NCI-H82 treated with DMSO at 0.1 percent for 48 hours (cell line): ENCODE measurements around the gene PARD3.

Experiments
- DNase-seq: peaks from one replicate; lab custom pipeline; 2025; ENCODE audit not compliant: unreplicated experiment; lab: John Stamatoyannopoulos, UW

The PARD3 gene

DNA sequence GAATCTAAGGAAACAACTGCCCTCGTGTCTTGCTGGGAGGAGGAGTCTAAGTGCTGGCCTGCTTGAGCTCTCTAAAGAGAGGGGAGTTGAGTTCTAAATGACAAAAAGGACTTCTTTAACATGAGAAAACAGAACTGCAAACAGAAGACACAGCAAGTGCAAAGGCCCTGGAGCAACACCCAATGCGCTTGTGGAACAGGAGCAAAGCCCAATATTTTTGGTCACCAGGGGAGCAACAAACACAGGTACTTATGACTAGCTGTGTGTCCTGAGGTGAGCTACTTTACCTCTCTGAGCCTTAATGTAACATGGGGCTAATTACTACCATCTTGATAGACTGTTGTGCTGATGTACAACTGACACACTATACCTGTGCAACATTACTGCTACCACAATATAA, 634.3 kb downstream of the PARD3 start:
- DNase-seq = no peak

GRCh38 chr10:34179280-34179679, 635.8 kb downstream of the PARD3 start:
- DNase-seq = no peak

DNA sequence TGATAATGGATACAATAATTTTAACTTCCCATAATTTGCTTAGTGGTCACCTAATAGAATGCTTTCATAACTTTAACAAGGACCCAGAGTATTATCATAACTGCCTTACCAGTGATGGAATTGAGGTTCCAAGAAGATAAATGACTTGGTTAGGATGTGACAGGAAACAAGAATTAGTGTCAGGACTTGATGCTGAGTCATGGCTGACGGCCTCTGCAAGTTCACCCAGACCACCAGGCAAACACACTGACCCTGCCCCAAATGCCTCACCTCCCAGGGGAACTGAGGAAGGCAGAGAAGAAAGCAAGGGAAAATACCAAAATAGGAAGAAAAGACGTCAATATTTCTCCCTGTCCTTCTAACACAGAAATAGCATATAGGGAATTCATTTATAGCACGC, 636.3 kb downstream of the PARD3 start:
- no peak for DNase-seq

DNA sequence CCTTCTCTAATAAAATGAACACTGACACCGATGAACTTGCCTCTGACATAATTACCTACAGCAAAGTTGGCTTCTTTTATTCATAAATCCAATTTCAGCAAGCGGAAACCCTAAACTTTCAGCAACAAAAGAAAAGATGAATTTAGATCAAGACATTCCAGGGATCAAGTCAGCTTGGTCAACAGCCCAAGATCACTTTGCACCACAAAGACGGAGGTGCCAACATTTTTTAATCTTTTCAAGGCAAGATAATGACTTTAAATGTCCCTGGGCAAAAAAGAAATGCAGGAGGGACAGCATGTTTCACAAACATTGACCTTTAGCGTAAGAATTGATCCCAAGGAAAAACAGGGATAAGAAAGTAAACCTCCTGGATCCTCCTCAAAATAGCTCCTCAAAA, 636.9 kb downstream of the PARD3 start:
- DNase-seq = no peak

DNA sequence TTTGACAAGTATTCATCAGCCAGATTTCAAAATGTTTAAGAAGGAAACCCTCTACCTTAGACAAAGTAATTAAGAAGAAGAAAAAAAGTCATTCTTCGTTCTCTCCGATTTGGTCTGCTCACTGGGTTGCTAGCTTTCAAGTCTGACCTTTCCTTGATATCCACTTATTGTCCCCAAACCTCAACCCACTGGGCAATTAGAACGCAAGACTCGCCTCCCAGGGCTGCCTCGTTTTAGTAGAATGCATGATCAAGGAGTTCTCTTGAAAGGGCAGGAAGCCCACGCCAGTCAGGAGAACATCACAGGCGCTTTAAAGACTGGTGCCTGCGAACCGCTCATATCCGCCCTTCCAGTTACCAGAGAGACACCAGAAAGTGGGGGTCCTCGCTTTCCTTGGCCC, 637.7 kb downstream of the PARD3 start:
- no peak for DNase-seq

GRCh38 chr10:34176351-34176750, 638.7 kb downstream of the PARD3 start:
- DNase-seq = peak; percentile 80

GRCh38 chr10:34175121-34175520, 640.0 kb downstream of the PARD3 start:
- DNase-seq = no peak

DNA sequence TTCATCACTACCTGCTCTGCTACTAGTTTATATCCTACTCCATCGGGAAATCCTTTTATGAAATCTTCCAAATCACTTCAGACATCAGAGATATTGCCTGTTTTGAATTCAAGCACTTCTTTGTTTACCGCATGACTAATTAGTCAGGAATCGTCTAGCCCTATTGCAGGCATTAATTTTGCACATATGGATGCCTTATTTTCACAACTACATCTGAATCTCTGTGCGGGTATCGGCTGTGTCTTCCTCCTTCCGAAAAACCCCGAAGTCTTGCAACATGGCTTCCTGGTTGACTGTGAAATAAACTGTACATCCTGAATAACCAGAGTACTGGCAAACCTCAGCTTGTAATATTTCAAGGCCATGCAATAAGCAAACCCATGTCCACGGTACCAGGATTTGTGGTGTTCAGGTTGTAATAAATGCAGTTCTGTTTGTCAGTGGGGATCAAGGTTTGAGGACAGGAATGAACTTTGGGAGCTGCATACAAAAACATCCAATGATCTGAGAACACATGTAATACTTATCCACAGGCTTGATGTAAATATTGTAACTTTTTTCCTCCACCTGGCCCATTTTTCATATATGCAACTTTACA, 642.1 kb downstream of the PARD3 start:
- DNase-seq = no peak

- no peak for DNase-seq
These were observed 643.1 kb downstream of the PARD3 start for GRCh38 chr10:34171957-34172527.

GRCh38 chr10:34169677-34170076, 645.4 kb downstream of the PARD3 start:
- no peak for DNase-seq

- DNase-seq = no peak
These were observed 646.0 kb downstream of the PARD3 start for GRCh38 chr10:34169131-34169530.

- DNase-seq = no peak
These were observed 646.7 kb downstream of the PARD3 start for GRCh38 chr10:34168439-34168838.

DNA sequence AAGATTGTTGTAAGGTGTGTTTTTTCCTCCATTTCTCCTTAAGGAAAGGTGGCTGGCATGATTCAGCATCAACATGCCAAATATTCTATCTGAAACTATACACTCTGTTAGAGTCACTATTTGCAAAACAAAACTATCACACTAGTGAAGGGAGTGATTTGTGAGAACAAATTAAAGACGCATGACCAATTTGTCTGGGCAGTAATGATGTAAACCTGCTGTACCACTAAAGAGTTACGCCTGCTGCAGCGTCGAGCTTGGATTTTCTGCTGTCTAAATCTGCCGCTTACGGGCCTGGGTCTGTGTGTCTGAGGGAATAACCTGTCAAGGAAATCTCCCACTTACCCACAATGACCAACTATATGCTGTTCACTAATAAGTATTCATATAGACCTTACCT, 648.3 kb downstream of the PARD3 start:
- no peak for DNase-seq

- no peak for DNase-seq
These were observed 648.7 kb downstream of the PARD3 start for GRCh38 chr10:34166354-34166753.

DNA sequence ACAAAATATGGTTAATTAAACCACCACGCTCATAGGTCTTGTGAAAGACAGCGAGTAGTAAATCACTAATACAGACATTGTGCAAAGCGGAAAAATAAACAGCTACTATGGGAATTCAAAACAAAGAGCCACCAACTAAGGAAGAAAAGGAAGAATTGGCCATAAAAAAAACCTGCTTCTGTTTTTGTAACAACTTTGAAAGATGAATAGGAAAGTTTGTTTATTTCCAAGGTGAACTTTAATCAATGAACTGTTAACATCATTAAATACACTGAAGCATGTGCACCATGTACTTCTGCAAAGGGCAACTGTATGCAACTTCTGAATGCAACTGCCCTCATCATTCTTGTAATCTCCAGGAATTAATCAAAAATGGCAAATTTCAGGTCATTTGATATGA, 651.1 kb downstream of the PARD3 start:
- DNase-seq = no peak

DNA sequence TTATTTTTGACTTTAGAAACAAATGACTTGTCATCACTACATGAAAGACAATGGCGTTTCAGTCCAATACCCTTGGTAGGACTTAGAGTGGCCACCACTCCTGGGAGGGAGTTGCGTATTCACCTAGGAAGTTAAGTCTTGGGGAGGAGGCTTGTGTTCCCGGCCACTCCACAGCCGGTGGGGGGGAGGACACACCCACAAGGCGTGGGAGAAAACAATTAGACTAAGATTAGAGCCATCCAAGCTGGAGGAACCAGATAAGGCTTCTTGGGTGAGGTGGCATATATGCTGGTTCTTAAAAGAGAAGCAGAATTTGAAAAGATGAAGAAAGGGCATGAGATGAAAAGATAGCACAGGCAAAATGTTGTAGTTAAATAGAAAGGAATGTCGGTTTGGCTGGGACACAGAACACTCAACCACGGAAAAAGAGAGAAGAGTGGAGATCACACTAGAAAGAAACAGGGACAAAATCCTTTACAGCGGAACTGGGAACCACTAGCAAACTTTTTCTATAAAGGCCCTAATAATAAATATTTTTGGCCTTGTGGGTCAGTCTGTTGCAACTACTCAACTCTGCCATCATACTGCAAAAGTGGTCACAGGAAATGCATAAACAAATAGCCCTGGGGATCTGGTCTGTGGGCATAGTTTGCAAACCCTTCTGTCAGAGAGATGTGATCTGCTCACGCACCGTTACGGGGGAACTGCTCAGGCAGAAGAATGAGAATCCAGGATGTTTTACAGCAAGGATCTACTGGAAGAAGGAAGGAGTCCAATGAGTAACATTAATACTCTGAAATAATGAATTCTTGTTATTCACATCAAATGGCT, 651.8 kb downstream of the PARD3 start:
- DNase-seq = no peak

DNA sequence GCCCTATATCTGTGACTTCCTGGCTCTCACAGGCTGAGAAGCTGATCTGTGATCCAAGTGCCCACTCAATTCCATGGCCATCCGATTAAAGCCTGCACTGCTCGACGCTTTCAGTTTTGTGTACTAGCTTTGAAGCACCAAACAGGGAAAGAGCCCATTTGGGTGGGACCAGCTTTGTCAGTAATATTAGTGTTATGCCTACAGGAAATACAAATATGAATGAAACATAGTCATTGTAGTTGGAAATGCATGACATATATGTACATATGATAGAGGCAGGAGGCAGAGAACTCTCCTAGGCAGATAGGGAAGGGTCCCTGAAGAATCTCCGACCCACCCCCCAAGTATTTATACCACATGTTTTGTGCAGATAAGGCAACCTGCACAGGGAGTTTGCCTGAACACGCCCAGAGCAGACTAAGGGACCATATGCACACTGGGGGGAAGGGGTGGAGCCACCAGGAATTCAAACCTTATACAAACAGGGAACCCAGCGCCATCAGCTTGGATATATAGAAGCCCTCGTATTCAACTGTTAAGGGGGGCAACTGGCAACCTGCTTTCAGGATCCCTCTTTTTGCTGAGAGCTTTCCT, 653.2 kb downstream of the PARD3 start:
- no peak for DNase-seq

GRCh38 chr10:34160595-34160994, 654.5 kb downstream of the PARD3 start:
- no peak for DNase-seq

DNA sequence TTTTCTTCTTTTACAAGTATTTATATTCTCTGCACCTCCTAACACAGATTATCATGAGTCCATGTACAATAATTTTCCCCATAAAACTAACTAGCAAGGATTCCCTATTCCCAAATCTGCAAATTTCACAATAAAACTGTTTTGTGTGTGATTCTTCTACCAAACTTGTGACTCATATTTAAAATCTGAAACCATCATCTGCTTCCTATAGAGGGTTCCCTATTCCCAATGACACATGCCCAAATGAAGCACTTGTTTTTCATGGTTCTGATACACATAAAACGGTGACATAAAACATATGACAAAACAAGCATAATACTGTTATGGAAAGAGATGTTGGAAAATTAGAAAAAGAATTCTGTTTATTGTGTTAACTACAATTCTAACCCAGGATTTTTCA, 657.6 kb downstream of the PARD3 start:
- no peak for DNase-seq

DNA sequence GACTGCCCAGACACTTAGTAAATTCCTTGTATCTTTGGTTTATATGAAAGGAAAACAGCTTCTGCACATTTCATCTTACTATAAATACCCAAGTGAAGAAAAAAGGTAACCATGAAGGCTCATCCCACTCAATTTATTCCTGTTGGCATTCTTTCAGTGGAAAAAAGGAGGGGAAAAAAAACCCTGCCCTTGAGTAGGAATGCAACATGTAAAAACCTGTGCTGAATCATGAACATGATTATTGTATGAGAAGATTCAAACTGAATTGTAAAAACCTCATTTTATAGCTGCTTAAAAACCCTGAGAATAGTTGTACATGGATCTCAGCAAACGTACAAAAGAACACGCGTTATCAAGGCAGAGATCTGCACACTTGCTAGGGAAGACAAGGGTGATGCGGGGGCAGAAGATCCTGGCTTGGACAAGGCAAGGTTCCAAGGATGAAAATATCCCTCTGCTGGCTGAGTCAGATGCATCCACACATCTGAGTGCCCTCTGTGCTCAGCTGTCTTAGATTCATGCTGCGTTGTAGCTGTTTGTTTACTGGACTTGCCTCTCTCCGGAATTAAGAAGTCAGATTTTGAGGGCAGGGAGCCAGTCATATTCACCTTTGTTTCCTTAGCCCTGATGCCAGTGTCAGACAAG, 658.2 kb downstream of the PARD3 start:
- no peak for DNase-seq

DNA sequence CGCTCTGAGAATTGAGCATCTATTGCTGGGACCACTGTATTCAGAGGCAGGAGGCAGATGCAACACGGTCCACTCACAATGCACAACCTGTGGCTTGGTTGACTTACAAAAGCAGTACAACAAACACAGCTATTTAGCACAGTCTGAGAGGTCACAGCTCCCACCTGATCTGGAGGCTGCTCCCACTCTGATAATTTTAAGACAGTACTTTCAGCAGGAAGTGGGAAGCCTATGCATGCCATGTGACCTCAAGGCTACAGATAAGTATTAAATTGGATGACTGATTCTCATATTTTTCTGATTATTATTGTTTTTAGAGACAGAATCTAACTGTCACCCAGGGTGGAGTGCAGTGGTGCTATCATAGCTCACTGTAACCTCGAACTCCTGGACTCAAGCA, 659.3 kb downstream of the PARD3 start:
- DNase-seq = no peak
